GM23338 (cell line): Measurements from ENCODE around the gene ERH.

Experiments
- CREB1 ChIP-seq: fragments of 250-450 bp; sonication (Bioruptor Pico); IDR thresholded peaks from 2 replicates; pipeline ENCODE4 v1.5.0; 2020; ENCODE audit warnings: low read depth, mild to moderate bottlenecking, moderate library complexity
- CTCF ChIP-seq, 2 experiments: fragments of 200-600 bp in 1 of 2; sonication (generic) in 1 of 2; conservative IDR thresholded peaks; 2 replicates each; pipeline versions ENCODE4 v1.5.1 to v1.6.1; 2016 to 2017; ENCODE audit warnings: antibody characterized with exemption in 2 of 2, low read depth in 2 of 2, mild to moderate bottlenecking in 2 of 2, moderate library complexity in 1 of 2
- ETS1 ChIP-seq: IDR thresholded peaks from 2 replicates; pipeline ENCODE4 v1.6.1; 2016; ENCODE audit warnings: antibody characterized with exemption
- EZH2 ChIP-seq: fragments of 200-600 bp; sonication (generic); IDR thresholded peaks from one replicate; pipeline ENCODE4 v1.8.0; 2017; ENCODE audit warnings: antibody characterized with exemption, mild to moderate bottlenecking, low read depth; ENCODE audit not compliant: unreplicated experiment
- EZH2phosphoT487 ChIP-seq: fragments of 200-600 bp; sonication (generic); IDR thresholded peaks from one replicate; pipeline ENCODE4 v1.8.1; 2018; ENCODE audit warnings: antibody characterized with exemption; ENCODE audit not compliant: unreplicated experiment
- JUNB ChIP-seq: IDR thresholded peaks from one replicate; pipeline ENCODE4 v1.6.1; 2016; ENCODE audit warnings: antibody characterized with exemption; ENCODE audit not compliant: unreplicated experiment
- POLR2AphosphoS5 ChIP-seq: IDR thresholded peaks from 2 replicates; pipeline ENCODE4 v1.6.1; 2016; ENCODE audit warnings: antibody characterized with exemption, low read depth
- REST ChIP-seq: IDR thresholded peaks from one replicate; pipeline ENCODE4 v1.6.1; 2018; ENCODE audit warnings: antibody characterized with exemption; ENCODE audit not compliant: unreplicated experiment
- STAT1 ChIP-seq: IDR thresholded peaks from one replicate; pipeline ENCODE4 v1.6.1; 2016; ENCODE audit warnings: antibody characterized with exemption; ENCODE audit not compliant: unreplicated experiment
- ZNF114 ChIP-seq: fragments of 250-450 bp; sonication (Bioruptor Pico); IDR thresholded peaks from 2 replicates; pipeline ENCODE4 v1.5.0; 2020; ENCODE audit warnings: mild to moderate bottlenecking, moderate library complexity

GRCh38 chr14:69351911-69352310 lies 46.2 kb downstream of the ERH start:
- TF ChIP-seq REST (no peak), CTCF (conservative IDR thresholded peaks at IDR 0.05; ENCODE audit: low read depth in 2 of 2) (no peak), ZNF114 (CRISPR knock-in tag) (no peak), EZH2phosphoT487 (no peak), POLR2AphosphoS5 (no peak), EZH2 (no peak), ETS1 (no peak), JUNB (no peak), CREB1 (CRISPR knock-in tag) (no peak), STAT1 (no peak)
